GM18520 (cell line): ENCODE data around the gene GALP.
"Not testable (repeated sequence)": the region's sequence is repeated elsewhere in the genome, so short reads cannot be mapped to it uniquely, and the experiment has no call there.

Source experiments
- ATAC-seq: cut with Tn5 transposase; IDR thresholded peaks from one replicate; pipeline ENCODE4 v1.9.1; 2021; ENCODE audit not compliant: unreplicated experiment

GALP gene

GRCh38 chr19:56177564-56178243 lies 1.9 kb downstream of the GALP start:
- ATAC-seq, result no peak

GRCh38 chr19:56189785-56190184 lies 14.0 kb downstream of the GALP start:
- no peak for ATAC-seq

- no peak for ATAC-seq
Observed at GRCh38 chr19:56191115-56191514, 15.3 kb downstream of the GALP start.

- ATAC-seq, result no peak
Observed at GRCh38 chr19:56191711-56192110, 15.9 kb downstream of the GALP start.

GRCh38 chr19:56193981-56194640 lies 18.3 kb downstream of the GALP start:
- no peak for ATAC-seq

- ATAC-seq, result not testable (repeated sequence)
Observed at GRCh38 chr19:56197646-56198045, 21.8 kb downstream of the GALP start, which contains the start of gene ZSCAN5B. TSS of gene ZSCAN5B (minus strand) at chr19:56197783. CDS start at chr19:56193052, 4,731 bp downstream.

GRCh38 chr19:56199687-56200086 lies 23.9 kb downstream of the GALP start:
- no peak for ATAC-seq

GRCh38 chr19:56201973-56202372 lies 26.2 kb downstream of the GALP start, which contains the start of gene ZSCAN5C:
TSS of gene ZSCAN5C (plus strand) at chr19:56202273. CDS start at chr19:56205914, 3,641 bp downstream.
- no peak for ATAC-seq

GRCh38 chr19:56207581-56207980 lies 31.8 kb downstream of the GALP start:
- ATAC-seq, result not testable (repeated sequence)

GRCh38 chr19:56209091-56209490 lies 33.3 kb downstream of the GALP start:
- ATAC-seq, result no peak

- not testable (repeated sequence) for ATAC-seq
Observed at GRCh38 chr19:56210036-56210435, 34.2 kb downstream of the GALP start.

- ATAC-seq, result no peak
Observed at GRCh38 chr19:56211718-56212117, 35.9 kb downstream of the GALP start.

GRCh38 chr19:56217039-56217949 lies 41.5 kb downstream of the GALP start:
- ATAC-seq, result no peak

- ATAC-seq, result no peak
Observed at GRCh38 chr19:56218961-56219360, 43.2 kb downstream of the GALP start.

GRCh38 chr19:56221442-56221841 lies 45.6 kb downstream of the GALP start:
- ATAC-seq, result not testable (repeated sequence)

GRCh38 chr19:56221851-56222250 lies 46.0 kb downstream of the GALP start:
- no peak for ATAC-seq

GRCh38 chr19:56222901-56223300 lies 47.1 kb downstream of the GALP start:
- no peak for ATAC-seq

GRCh38 chr19:56223481-56223880 lies 47.7 kb downstream of the GALP start:
- ATAC-seq, result no peak
